ENCODE measurements around the gene HIRIP3.

- TF ChIP-seq POLR2AphosphoS5 (IDR thresholded peaks at IDR 0.05; ENCODE audit: borderline replicate concordance, low read depth, low read length): no peak
- no peak for TF ChIP-seq EZH2 (IDR thresholded peaks at IDR 0.05)
- no peak for TF ChIP-seq FOXP2 (optimal IDR thresholded peaks at IDR 0.05; ENCODE audit: control extremely low read depth, extremely low read length, insufficient read depth)
These were observed 35.5 kb upstream of the HIRIP3 start, which contains the start of gene TLCD3B for GRCh38 chr16:30030841-30031413.
